CD14-positive monocyte (primary cell): ENCODE measurements around the gene WFDC6. TPM values are rescaled to one million over a fixed set of nuclear protein-coding genes. Genes with fewer than 3 reads are reported as not detected.
A peak's percentile ranks its signal among the peaks of the same experiment; 100 is the strongest.

Experiments used
- DNase-seq, 3 donors: peaks; one replicate each; pipeline ENCODE4 v3.0.0-alpha.2; 2011 to 2022
- H2AFZ ChIP-seq: 2 replicates; pipeline ENCODE4 v1.6.0; 2012; ENCODE audit warnings: mild to moderate bottlenecking, low read depth, low read length, inconsistent platforms; ENCODE audit not compliant: insufficient read depth, poor library complexity, severe bottlenecking
- H3K27ac ChIP-seq, 2 donors: 1 replicate in 1 of 2; 2 replicates in 1 of 2; pipeline ENCODE4 v1.5.1; 2012 to 2013; ENCODE audit warnings: low read length in 2 of 2, control low read depth in 1 of 2, inconsistent platforms in 1 of 2, low read depth in 1 of 2, mild to moderate bottlenecking in 1 of 2
- H3K27me3 ChIP-seq, 2 donors: one replicate each; pipeline versions ENCODE4 v1.6.0 to v1.6.1; 2011 to 2013; ENCODE audit warnings: low read length in 2 of 2; ENCODE audit not compliant: control insufficient read depth in 2 of 2, insufficient read depth in 2 of 2
- H3K36me3 ChIP-seq, 2 donors: replicated peaks in 1 of 2; 1 replicate in 1 of 2; 2 replicates in 1 of 2; pipeline versions ENCODE4 v1.5.1 to v1.6.1; 2012 to 2013; ENCODE audit warnings: low read length in 2 of 2, control low read depth in 1 of 2, inconsistent platforms in 1 of 2, mild to moderate bottlenecking in 1 of 2; ENCODE audit not compliant: insufficient read depth in 2 of 2, control insufficient read depth in 1 of 2
- H3K4me1 ChIP-seq, 2 donors: 1 replicate in 1 of 2; 2 replicates in 1 of 2; pipeline versions ENCODE4 v1.5.1 to v1.6.1; 2012 to 2013; ENCODE audit warnings: low read length in 2 of 2, control low read depth in 1 of 2, inconsistent platforms in 1 of 2, mild to moderate bottlenecking in 1 of 2, moderate library complexity in 1 of 2; ENCODE audit not compliant: insufficient read depth in 2 of 2, control insufficient read depth in 1 of 2
- H3K4me2 ChIP-seq: replicated peaks from 2 replicates; pipeline ENCODE3; 2012; ENCODE audit warnings: low read length, moderate library complexity, mild to moderate bottlenecking; ENCODE audit not compliant: poor library complexity, severe bottlenecking; ENCODE audit errors: extremely low read depth
- H3K4me3 ChIP-seq, 3 experiments: fragments of 200-600 bp in 1 of 3; sonication (generic) in 1 of 3; replicated peaks in 1 of 3; 1 replicate in 2 of 3; 2 replicates in 1 of 3; pipeline ENCODE4 v1.5.1; 2011 to 2013; ENCODE audit warnings: low read length in 3 of 3, mild to moderate bottlenecking in 3 of 3, control low read depth in 2 of 3, low read depth in 2 of 3, inconsistent platforms in 1 of 3, moderate library complexity in 1 of 3
- H3K79me2 ChIP-seq: 2 replicates; pipeline ENCODE4 v1.6.0; 2012; ENCODE audit warnings: mild to moderate bottlenecking, control low read depth, inconsistent platforms, low read length, moderate library complexity; ENCODE audit not compliant: insufficient read depth
- H3K9ac ChIP-seq: 2 replicates; pipeline ENCODE4 v1.6.0; 2017; ENCODE audit warnings: low read length, mild to moderate bottlenecking; ENCODE audit not compliant: insufficient read depth, poor library complexity, severe bottlenecking
- H3K9me3 ChIP-seq, 2 donors: replicated peaks in 1 of 2; 1 replicate in 1 of 2; 2 replicates in 1 of 2; pipeline versions ENCODE4 v1.5.1 to v1.6.1; 2012 to 2013; ENCODE audit warnings: low read length in 2 of 2, control low read depth in 1 of 2; ENCODE audit not compliant: control insufficient read depth in 1 of 2, insufficient read depth in 1 of 2
- H4K20me1 ChIP-seq: 2 replicates; pipeline ENCODE4 v1.6.0; 2012; ENCODE audit warnings: mild to moderate bottlenecking, low read length, control low read depth, moderate library complexity; ENCODE audit not compliant: insufficient read depth
- H3K27ac Mint-ChIP-seq, 7 donors: one replicate each; pipeline ENCODE4 v1.8.0; 2020; ENCODE audit warnings: mild to moderate bottlenecking in 7 of 7, mixed read lengths in 7 of 7, moderate library complexity in 6 of 7, inconsistent platforms in 2 of 7
- H3K27me3 Mint-ChIP-seq, 3 donors: one replicate each; pipeline ENCODE4 v1.8.0; 2021 to 2022; ENCODE audit warnings: low read depth in 3 of 3, mild to moderate bottlenecking in 3 of 3, mixed read lengths in 3 of 3, moderate library complexity in 3 of 3, inconsistent platforms in 1 of 3
- H3K36me3 Mint-ChIP-seq, 2 donors: one replicate each; pipeline ENCODE4 v1.8.0; 2020; ENCODE audit warnings: mixed read lengths in 2 of 2, inconsistent platforms in 1 of 2, mild to moderate bottlenecking in 1 of 2
- H3K4me1 Mint-ChIP-seq: one replicate; pipeline ENCODE4 v1.8.0; 2020; ENCODE audit warnings: mild to moderate bottlenecking, mixed read lengths
- H3K4me3 Mint-ChIP-seq, 2 donors: one replicate each; pipeline ENCODE4 v1.8.0; 2020; ENCODE audit warnings: mild to moderate bottlenecking in 2 of 2, mixed read lengths in 2 of 2, moderate library complexity in 1 of 2
- H3K9me3 Mint-ChIP-seq, 7 donors: one replicate each; pipeline ENCODE4 v1.8.0; 2020 to 2022; ENCODE audit warnings: mixed read lengths in 7 of 7, mild to moderate bottlenecking in 6 of 7, moderate library complexity in 6 of 7, inconsistent platforms in 2 of 7
- WGBS: methylation state at CpG from one replicate; pipeline ENCODE4 v1.1.5; 2013; ENCODE audit warnings: missing lambda C conversion rate; ENCODE audit not compliant: insufficient coverage; 5-methylcytosine and 5-hydroxymethylcytosine counted together
- intact Hi-C, 2 donors: fragments of 100-400 bp; cut with micrococcal nuclease; formaldehyde crosslinking; loops; one replicate each; pipeline versions ENCODE4 v1.15.0 to v1.15.1; 2023
- polyA plus RNA-seq, 3 donors: library from polyadenylated mRNA; depleted of rRNA in 1 of 3; unstranded in 2 of 3; stranded (reverse) in 1 of 3; fragments of 300-500 nt in 2 of 3; fragments of >200 nt in 1 of 3; fragmentation: Illumina TruSeq in 2 of 3; gene quantifications; 1 replicate in 2 of 3; 2 replicates in 1 of 3; pipeline ENCODE4 v1.2.3, GENCODE V29; 2012 to 2021
- small RNA-seq: library from RNA; depleted of rRNA; stranded (forward); fragments of <200 nt; gene quantifications from one replicate; pipeline ENCODE3, GENCODE V24; 2012; ENCODE audit warnings: low read depth; ENCODE audit not compliant: insufficient read length
- TF ChIP-seq, protein P1 (sequence below): fragments of 200-600 bp; IDR thresholded peaks from one replicate; pipeline ENCODE4 v1.8.0; 2022; ENCODE audit warnings: antibody characterized with exemption, mild to moderate bottlenecking

Gene WFDC6
- polyA plus RNA-seq, 3 donors = not detected

DNA sequence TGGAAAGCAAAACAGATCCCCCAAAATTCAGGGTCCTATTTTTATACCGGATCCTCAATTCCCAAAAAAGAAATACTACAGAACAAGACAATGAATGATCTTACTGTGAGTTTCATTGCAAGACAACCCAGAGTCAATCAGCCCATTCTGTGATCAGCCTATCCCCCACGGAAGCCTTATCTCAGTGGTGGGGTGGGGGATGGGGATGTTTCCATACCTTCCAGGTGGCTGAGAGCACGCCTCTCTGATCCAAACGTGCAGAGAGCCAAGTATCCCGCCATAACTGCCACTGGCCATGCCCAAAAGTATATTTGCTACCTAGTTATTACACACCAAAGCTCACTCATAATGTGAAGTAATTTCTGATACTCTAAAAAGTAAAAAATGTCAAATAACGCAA lies 54.6 kb downstream of the WFDC6 start:
- Histone ChIP-seq H3K79me2 (no peaks in the 10 kb centered on the region), H3K27me3 (peaks cover 3 to 30% of the 10 kb centered on the region in 2 donors), H3K4me2 (no peak overlapping the region), H3K27ac (no peak overlapping the region), H3K9me3 (no peaks in the 10 kb centered on the region), H4K20me1 (no peaks in the 10 kb centered on the region), H3K4me1 (no peaks in the 10 kb centered on the region), H3K9ac (no peak overlapping the region), H2AFZ (no peak overlapping the region), H3K4me3 (no peak overlapping the region), H3K36me3 (no peaks in the 10 kb centered on the region)
- Mint-ChIP-seq H3K27me3 (peaks cover 21 to 39% (median 39%) of the 10 kb centered on the region in 3 donors), H3K9me3 (no peaks in the 10 kb centered on the region), H3K4me3 (peak overlapping the region in 1 of 2 donors; percentile 28), H3K36me3 (no peaks in the 10 kb centered on the region), H3K4me1 (no peaks in the 10 kb centered on the region), H3K27ac (no peak overlapping the region)
- TF ChIP-seq, protein P1, sequence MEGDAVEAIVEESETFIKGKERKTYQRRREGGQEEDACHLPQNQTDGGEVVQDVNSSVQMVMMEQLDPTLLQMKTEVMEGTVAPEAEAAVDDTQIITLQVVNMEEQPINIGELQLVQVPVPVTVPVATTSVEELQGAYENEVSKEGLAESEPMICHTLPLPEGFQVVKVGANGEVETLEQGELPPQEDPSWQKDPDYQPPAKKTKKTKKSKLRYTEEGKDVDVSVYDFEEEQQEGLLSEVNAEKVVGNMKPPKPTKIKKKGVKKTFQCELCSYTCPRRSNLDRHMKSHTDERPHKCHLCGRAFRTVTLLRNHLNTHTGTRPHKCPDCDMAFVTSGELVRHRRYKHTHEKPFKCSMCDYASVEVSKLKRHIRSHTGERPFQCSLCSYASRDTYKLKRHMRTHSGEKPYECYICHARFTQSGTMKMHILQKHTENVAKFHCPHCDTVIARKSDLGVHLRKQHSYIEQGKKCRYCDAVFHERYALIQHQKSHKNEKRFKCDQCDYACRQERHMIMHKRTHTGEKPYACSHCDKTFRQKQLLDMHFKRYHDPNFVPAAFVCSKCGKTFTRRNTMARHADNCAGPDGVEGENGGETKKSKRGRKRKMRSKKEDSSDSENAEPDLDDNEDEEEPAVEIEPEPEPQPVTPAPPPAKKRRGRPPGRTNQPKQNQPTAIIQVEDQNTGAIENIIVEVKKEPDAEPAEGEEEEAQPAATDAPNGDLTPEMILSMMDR = no peak
- intact Hi-C loops = no loop called here
- WGBS = 100% methylated on average over 2 of the region's 6 CpGs
- DNase-seq = no peak

Small RNA genes lying within 50 kb of the gene (small RNA-seq; reads per million reads assigned to genes)
- not detected for gene AL031663.1
- gene HSPD1P21 = not detected
- gene RNA5SP485 = not detected

Other genes starting within 250 kb of the WFDC6 start
- gene RBPJL, start 232.6 kb downstream of the WFDC6 start, polyA plus RNA-seq = not detected
- not detected for gene MATN4, start 231.2 kb downstream of the WFDC6 start, polyA plus RNA-seq
- 1 to 10 TPM; 1.6 to 5.1 (median 1.9) TPM for gene SDC4, start 191.1 kb downstream of the WFDC6 start, polyA plus RNA-seq
- 10 to 100 TPM; 16.8 to 23.1 (median 22.1) TPM for gene SYS1, start 176.3 kb downstream of the WFDC6 start, polyA plus RNA-seq
- gene TP53TG5, start 161.2 kb downstream of the WFDC6 start, polyA plus RNA-seq = under 1 TPM in 1 of 3 donors, not detected in 2; 0.11 TPM
- 10 to 100 TPM; 15.6 to 22.1 (median 21.9) TPM for gene DBNDD2, start 131.2 kb downstream of the WFDC6 start, polyA plus RNA-seq
- gene PIGT, start 123.3 kb downstream of the WFDC6 start, polyA plus RNA-seq = 10 to 100 TPM; 49.2 to 87.6 (median 59.7) TPM
- not detected for gene WFDC2, start 69.7 kb downstream of the WFDC6 start, polyA plus RNA-seq
- gene SPINT3, start 23.9 kb downstream of the WFDC6 start, polyA plus RNA-seq = not detected
- gene EPPIN, start 7.9 kb upstream of the WFDC6 start, polyA plus RNA-seq = not detected
- gene WFDC8, start 39.8 kb upstream of the WFDC6 start, polyA plus RNA-seq = not detected
- gene WFDC10A, start 90.3 kb upstream of the WFDC6 start, polyA plus RNA-seq = not detected
- not detected for gene WFDC9, start 91.8 kb upstream of the WFDC6 start, polyA plus RNA-seq
- gene WFDC11, start 130.8 kb upstream of the WFDC6 start, polyA plus RNA-seq = not detected
- gene WFDC13, start 162.6 kb upstream of the WFDC6 start, polyA plus RNA-seq = not detected
- not detected for gene WFDC10B, start 165.5 kb upstream of the WFDC6 start, polyA plus RNA-seq
- gene SPINT4, start 182.9 kb upstream of the WFDC6 start, polyA plus RNA-seq = not detected